MCF 10A (cell line): ENCODE results near the gene OSGEP. TPM values are rescaled to one million over a fixed set of nuclear protein-coding genes. Genes with fewer than 3 reads are reported as not detected.
A peak's percentile ranks its signal among the peaks of the same experiment; 100 is the strongest.

ENCODE experiments used
- BruUV-seq: library from RNA; stranded (reverse); fragments of 400-500 nt; replicated peaks from 2 replicates; lab custom pipeline; 2021; lab: Mats Ljungman, UMichigan
- CTCF ChIA-PET: fragments of 300-600 bp; sonication (Branson Sonifier 250); formaldehyde crosslinking; extraction: SDS; loops from one replicate; lab custom pipeline; 2021; ENCODE audit warnings: antibody characterized with exemption, inconsistent platforms; lab: Yijun Ruan, JAX
- POLR2A ChIA-PET: fragments of 300-600, 350-650 bp; sonication (Branson Sonifier 250); formaldehyde crosslinking; extraction: SDS; loops from one replicate; lab custom pipeline; 2020; ENCODE audit warnings: antibody characterized with exemption, inconsistent platforms; lab: Yijun Ruan, JAX
- DNase-seq: peaks from one replicate; pipeline ENCODE4 v3.0.0-alpha.2; 2018; ENCODE audit not compliant: unreplicated experiment
- H3K27ac Mint-ChIP-seq: one replicate; pipeline ENCODE4 v1.8.0; 2022; ENCODE audit warnings: mild to moderate bottlenecking, low read depth, mixed read lengths; ENCODE audit not compliant: unreplicated experiment
- H3K27me3 Mint-ChIP-seq: one replicate; pipeline ENCODE4 v1.8.0; 2022; ENCODE audit warnings: mixed read lengths; ENCODE audit not compliant: insufficient read depth, unreplicated experiment
- H3K36me3 Mint-ChIP-seq: one replicate; pipeline ENCODE4 v1.8.0; 2022; ENCODE audit warnings: mild to moderate bottlenecking, moderate library complexity, mixed read lengths; ENCODE audit not compliant: insufficient read depth, unreplicated experiment
- H3K4me1 Mint-ChIP-seq: one replicate; pipeline ENCODE4 v1.8.0; 2022; ENCODE audit warnings: mixed read lengths; ENCODE audit not compliant: insufficient read depth, unreplicated experiment
- H3K4me3 Mint-ChIP-seq: one replicate; pipeline ENCODE4 v1.8.0; 2022; ENCODE audit warnings: mild to moderate bottlenecking, moderate library complexity, mixed read lengths; ENCODE audit not compliant: unreplicated experiment
- H3K9me3 Mint-ChIP-seq: one replicate; pipeline ENCODE4 v1.8.0; 2022; ENCODE audit warnings: mixed read lengths; ENCODE audit not compliant: unreplicated experiment
- CTCF ChIP-seq: fragments of 200-600 bp; IDR thresholded peaks from one replicate; pipeline ENCODE4 v1.8.0; 2022; ENCODE audit warnings: antibody characterized with exemption, mild to moderate bottlenecking; ENCODE audit not compliant: unreplicated experiment
- intact Hi-C: fragments of 100-400 bp; cut with micrococcal nuclease; formaldehyde crosslinking; loops from 2 replicates; pipeline ENCODE4 v1.14.1; 2022
- total RNA-seq: library from RNA; stranded (reverse); gene quantifications from 2 replicates; pipeline ENCODE4 v1.2.3, GENCODE V29; 2022

Gene OSGEP
- total RNA-seq, 1 experiment from 2014 or later, result 34.7 TPM

- Mint-ChIP-seq H3K27ac (no peak overlapping the region), H3K36me3 (peaks cover 6% of the 10 kb centered on the region)
- peak; percentile 67 for DNase-seq
These were observed 27.2 kb downstream of the OSGEP start for GRCh38 chr14:20427231-20428009.

GRCh38 chr14:20424851-20425250 lies 29.8 kb downstream of the OSGEP start:
- H3K27ac Mint-ChIP-seq, result no peak overlapping the region
- no peaks in the 10 kb centered on the region for H3K9me3 Mint-ChIP-seq
- no TSS peak for BruUV-seq

More at GRCh38 chr14:20427231-20428009, 27.2 kb downstream of the OSGEP start:
- ChIA-PET CTCF (interaction anchor here (0.6 to 0.7 kb wide), 3 partner anchors 11 to 853 kb away, joined by 3 to 6 read pairs (median 4); partner anchors contain the start of gene RPGRIP1), POLR2A (no interaction called here)
- H3K27me3 Mint-ChIP-seq, result no peaks in the 10 kb centered on the region
- BruUV-seq, result no TSS peak
- H3K4me1 Mint-ChIP-seq, result no peaks in the 10 kb centered on the region
- H3K4me3 Mint-ChIP-seq, result no peak overlapping the region
- TF ChIP-seq CTCF, result no peak
- intact Hi-C loops, result no loop called here
- no peaks in the 10 kb centered on the region for H3K9me3 Mint-ChIP-seq

GRCh38 chr14:20422886-20423285 lies 31.7 kb downstream of the OSGEP start:
- Mint-ChIP-seq H3K27me3 (no peaks in the 10 kb centered on the region), H3K9me3 (no peaks in the 10 kb centered on the region), H3K4me1 (no peaks in the 10 kb centered on the region), H3K4me3 (no peak overlapping the region), H3K36me3 (peaks cover 6% of the 10 kb centered on the region), H3K27ac (no peak overlapping the region)
- intact Hi-C loops, result no loop called here
- BruUV-seq, result no TSS peak
- POLR2A ChIA-PET, result interaction anchor here (1.3 to 3.6 kb wide), 3 partner anchors 10 to 33 kb away, joined by 3 to 21 read pairs (median 5); partner anchors contain the start of genes APEX1 and TEP1
- CTCF ChIA-PET, result interaction anchor here (0.6 to 0.8 kb wide), 3 partner anchors 33 to 117 kb away, joined by 3 to 5 read pairs (median 4); partner anchors contain the start of gene TTC5
- no peak for DNase-seq
- no peak for TF ChIP-seq CTCF

More at GRCh38 chr14:20424851-20425250, 29.8 kb downstream of the OSGEP start:
- CTCF ChIA-PET, result interaction anchor here (0.6 to 1.7 kb wide), 3 partner anchors 9 to 213 kb away, joined by 4 to 12 read pairs (median 5); no protein-coding TSS in a partner anchor
- no peaks in the 10 kb centered on the region for H3K27me3 Mint-ChIP-seq
- peaks cover 6% of the 10 kb centered on the region for H3K36me3 Mint-ChIP-seq
- DNase-seq, result no peak
- intact Hi-C loops, result no loop called here
- no peak overlapping the region for H3K4me3 Mint-ChIP-seq
- no peaks in the 10 kb centered on the region for H3K4me1 Mint-ChIP-seq
- TF ChIP-seq CTCF, result no peak
- POLR2A ChIA-PET, result interaction anchor here (0.6 to 3.6 kb wide), 2 partner anchors 11 to 82 kb away, joined by 4 to 21 read pairs; partner anchors contain the start of gene TEP1

GRCh38 chr14:20421267-20421666 lies 33.3 kb downstream of the OSGEP start:
- CTCF ChIA-PET, result interaction anchor here (0.9 kb wide), 1 partner anchor 33 kb away, joined by 4 read pairs; the partner anchor contains the start of genes APEX1 and OSGEP
- no peak for TF ChIP-seq CTCF
- POLR2A ChIA-PET, result interaction anchor here (1.4 to 3.6 kb wide), 2 partner anchors 8 to 34 kb away, joined by 5 to 21 read pairs; partner anchors contain the start of genes APEX1 and TEP1
- H3K36me3 Mint-ChIP-seq, result no peaks in the 10 kb centered on the region
- intact Hi-C loops, result no loop called here
- H3K27me3 Mint-ChIP-seq, result no peaks in the 10 kb centered on the region
- no peak overlapping the region for H3K27ac Mint-ChIP-seq
- H3K4me3 Mint-ChIP-seq, result no peak overlapping the region
- no peak for DNase-seq
- no peaks in the 10 kb centered on the region for H3K9me3 Mint-ChIP-seq
- BruUV-seq, result no TSS peak
- no peaks in the 10 kb centered on the region for H3K4me1 Mint-ChIP-seq
